HUES48 (cell line): ENCODE results near the gene DDX1.

Experiments used
- H3K27ac ChIP-seq: one replicate; pipeline ENCODE4 v1.7.0; 2013; ENCODE audit warnings: low read depth, low read length, inconsistent platforms
- H3K27me3 ChIP-seq: 2 replicates; pipeline ENCODE4 v1.6.1; 2013; ENCODE audit warnings: mild to moderate bottlenecking, low read length; ENCODE audit not compliant: control insufficient read depth, insufficient read depth
- H3K36me3 ChIP-seq: 2 replicates; pipeline ENCODE4 v1.6.1; 2013; ENCODE audit warnings: low read length; ENCODE audit not compliant: control insufficient read depth, insufficient read depth
- H3K4me1 ChIP-seq: 2 replicates; pipeline ENCODE4 v1.6.1; 2013; ENCODE audit warnings: mild to moderate bottlenecking, low read length; ENCODE audit not compliant: control insufficient read depth, insufficient read depth
- H3K4me3 ChIP-seq: 2 replicates; pipeline ENCODE4 v1.5.1; 2013; ENCODE audit warnings: mild to moderate bottlenecking, low read depth, low read length
- H3K9ac ChIP-seq: 2 replicates; pipeline ENCODE4 v1.6.1; 2013; ENCODE audit warnings: mild to moderate bottlenecking, low read depth, low read length, moderate library complexity
- H3K9me3 ChIP-seq: 2 replicates; pipeline ENCODE4 v1.6.1; 2013; ENCODE audit warnings: low read length; ENCODE audit not compliant: control insufficient read depth, insufficient read depth

Gene DDX1

DNA sequence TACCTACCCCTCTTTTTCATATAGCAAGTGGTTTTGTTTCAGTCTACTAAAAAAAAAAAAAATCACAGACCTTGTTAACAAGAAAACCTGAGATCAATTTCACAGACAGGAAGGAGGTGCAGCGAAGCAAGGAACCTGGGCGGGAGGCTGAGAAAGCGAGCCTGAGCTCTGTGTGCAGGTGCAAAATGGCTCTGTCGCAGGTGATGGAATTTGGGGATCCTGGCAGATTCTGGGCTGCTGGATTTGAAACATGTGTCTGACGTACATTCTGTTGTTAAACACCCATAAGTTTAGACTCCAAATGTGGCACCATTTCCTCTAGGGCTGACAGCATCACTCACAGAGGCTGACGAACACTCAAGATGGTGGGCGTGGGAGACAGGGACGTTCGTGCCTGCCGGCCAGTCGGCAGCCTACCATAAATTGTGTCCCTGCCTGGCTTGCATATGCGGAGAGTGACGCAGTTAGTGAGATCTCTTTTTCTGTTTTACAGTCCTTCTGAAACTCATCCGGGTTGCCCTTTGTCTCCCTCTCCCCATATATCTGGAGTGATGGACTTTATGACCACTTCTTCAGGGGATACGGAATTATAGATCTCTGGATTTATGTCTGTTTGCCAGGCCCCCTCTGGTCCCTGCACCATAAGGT, 8.8 kb upstream of the DDX1 start:
- H3K27me3 ChIP-seq: no peaks in the 10 kb centered on the region
- H3K9ac ChIP-seq: no peak overlapping the region
- H3K4me3 ChIP-seq: no peak overlapping the region
- H3K4me1 ChIP-seq: no peaks in the 10 kb centered on the region
- H3K9me3 ChIP-seq: no peaks in the 10 kb centered on the region
- H3K27ac ChIP-seq: no peak overlapping the region
- no peaks in the 10 kb centered on the region for H3K36me3 ChIP-seq

DNA sequence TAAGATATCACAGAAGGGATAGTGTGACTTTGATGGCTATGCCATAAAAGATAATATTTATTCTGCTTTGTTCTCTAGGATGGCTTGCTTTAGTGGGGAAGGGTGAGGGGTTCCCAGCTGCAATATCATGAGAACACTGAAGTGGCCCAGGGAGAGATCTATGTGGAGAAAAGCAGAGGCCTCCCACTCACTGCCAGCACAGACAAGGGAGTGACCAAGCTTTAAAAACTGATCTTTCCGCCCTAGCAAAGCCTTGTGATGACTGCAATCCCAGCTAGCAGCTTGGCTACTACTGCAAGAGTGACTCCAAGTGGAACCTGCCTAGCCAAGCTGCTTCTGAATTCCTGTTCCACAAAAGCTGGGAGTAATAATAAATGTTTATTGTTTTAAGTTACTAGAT, 7.8 kb upstream of the DDX1 start:
- no peaks in the 10 kb centered on the region for H3K27me3 ChIP-seq
- no peak overlapping the region for H3K9ac ChIP-seq

DNA sequence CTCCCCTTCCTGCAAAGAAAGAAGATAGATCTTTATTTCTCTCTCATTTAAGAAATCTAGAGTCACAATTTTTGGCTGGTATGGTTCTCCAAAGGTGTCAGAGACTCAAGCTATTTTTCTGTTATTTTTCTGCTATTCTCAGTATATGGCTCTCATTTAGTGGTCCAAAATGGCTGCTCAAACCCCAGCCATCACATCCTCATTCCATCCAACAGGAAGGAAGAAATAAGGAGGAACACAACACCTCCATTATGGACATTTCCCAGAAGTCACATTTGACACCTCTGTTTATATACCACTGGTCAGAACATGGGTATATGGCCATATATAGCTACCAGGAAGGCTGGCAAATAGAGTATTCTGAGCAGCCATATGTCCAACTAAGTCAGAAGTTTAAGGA, 7.4 kb upstream of the DDX1 start:
- Histone ChIP-seq H3K27ac (no peak overlapping the region), H3K9me3 (no peaks in the 10 kb centered on the region), H3K27me3 (no peaks in the 10 kb centered on the region), H3K4me3 (no peak overlapping the region), H3K36me3 (no peaks in the 10 kb centered on the region), H3K4me1 (no peaks in the 10 kb centered on the region), H3K9ac (no peak overlapping the region)

More for the DNA sequence above, 7.8 kb upstream of the DDX1 start:
- no peaks in the 10 kb centered on the region for H3K36me3 ChIP-seq
- H3K4me3 ChIP-seq: no peak overlapping the region
- H3K4me1 ChIP-seq: no peaks in the 10 kb centered on the region
- no peak overlapping the region for H3K27ac ChIP-seq
- H3K9me3 ChIP-seq: no peaks in the 10 kb centered on the region

DNA sequence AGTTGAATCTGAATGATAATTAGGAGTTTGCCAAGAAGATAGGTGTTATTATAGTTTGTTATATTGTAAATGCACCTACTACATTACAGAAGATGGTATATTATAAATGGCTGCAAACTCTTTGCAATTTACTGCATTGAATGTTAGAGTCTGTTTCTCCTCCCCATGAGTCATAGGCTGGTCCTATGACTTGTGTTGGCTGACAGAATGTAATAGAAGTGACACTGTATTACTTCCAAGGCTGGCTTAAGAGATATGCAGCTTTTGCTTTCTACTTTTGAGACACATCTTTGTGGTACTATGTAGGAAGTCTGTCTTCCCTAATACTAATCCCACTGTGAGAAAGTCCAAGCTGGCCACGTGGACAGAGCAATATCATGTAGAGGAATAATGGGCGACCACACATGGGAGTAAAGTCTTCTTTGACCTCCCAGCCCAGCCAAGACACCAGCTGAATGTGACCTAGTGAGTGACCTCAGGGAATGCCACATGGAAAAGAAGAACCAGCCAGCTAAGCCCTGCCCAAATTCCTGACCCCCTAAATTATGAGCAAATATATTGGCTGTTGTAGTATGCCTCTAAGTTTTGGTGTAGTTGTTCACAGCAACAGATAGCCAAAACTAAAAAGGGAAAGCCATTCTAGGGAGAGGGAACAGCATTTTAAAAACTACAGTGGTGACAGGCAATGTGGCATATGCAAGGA, 6.8 kb upstream of the DDX1 start:
- H3K27ac ChIP-seq: no peak overlapping the region
- H3K36me3 ChIP-seq: no peaks in the 10 kb centered on the region
- H3K9me3 ChIP-seq: no peaks in the 10 kb centered on the region
- H3K4me1 ChIP-seq: no peaks in the 10 kb centered on the region
- H3K27me3 ChIP-seq: no peaks in the 10 kb centered on the region
- H3K4me3 ChIP-seq: no peak overlapping the region
- no peak overlapping the region for H3K9ac ChIP-seq

DNA sequence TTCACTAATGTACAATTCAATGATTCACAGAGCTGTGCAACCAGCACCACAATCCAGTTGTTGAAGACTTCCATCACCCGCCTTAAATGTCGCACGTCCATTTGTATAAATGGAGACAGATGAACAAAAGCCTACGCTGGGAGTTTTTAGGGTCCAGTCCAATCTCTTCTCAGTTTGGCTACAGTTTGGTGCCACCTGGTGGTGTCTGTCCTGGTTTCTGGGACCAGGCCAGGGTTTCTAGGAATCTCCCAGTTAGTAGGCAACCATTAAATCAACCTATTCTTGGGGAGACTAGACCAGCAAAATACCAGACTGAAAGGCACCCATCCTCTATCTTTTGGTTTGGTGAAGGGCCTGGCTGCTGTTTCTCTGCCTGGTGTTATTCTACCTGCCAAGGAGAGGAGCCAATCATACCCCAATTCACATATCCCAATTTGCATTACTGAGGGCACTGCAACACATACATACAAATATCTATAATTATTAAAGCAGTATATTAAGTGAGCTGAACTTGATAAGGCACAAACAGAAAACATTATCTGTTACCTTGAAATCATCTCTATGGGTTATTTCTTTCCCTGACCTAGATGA, 3.2 kb upstream of the DDX1 start:
- Histone ChIP-seq H3K27me3 (no peaks in the 10 kb centered on the region), H3K9ac (no peak overlapping the region), H3K4me1 (peaks cover 8% of the 10 kb centered on the region), H3K9me3 (no peaks in the 10 kb centered on the region), H3K36me3 (no peaks in the 10 kb centered on the region), H3K27ac (no peak overlapping the region), H3K4me3 (no peak overlapping the region)

DNA sequence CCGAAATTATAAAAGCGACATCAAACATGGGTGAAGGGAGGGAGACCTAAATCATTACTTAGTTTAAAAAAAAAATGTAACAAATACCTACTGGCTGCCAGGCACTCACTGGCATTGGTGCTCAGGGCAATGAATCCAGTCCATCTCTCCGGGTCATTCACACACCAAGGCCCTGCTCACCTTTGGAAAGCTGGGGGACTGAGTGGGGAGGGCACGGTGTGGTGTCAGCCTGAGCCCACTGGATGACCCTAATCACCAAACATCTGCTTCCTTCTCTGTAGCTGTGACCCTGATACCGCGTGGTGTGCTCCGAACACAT, 336 bp upstream of the DDX1 start:
- Histone ChIP-seq H3K4me3 (peak overlapping the region; percentile 80), H3K9ac (peak overlapping the region; percentile 85), H3K36me3 (peaks cover 22% of the 10 kb centered on the region), H3K27me3 (no peaks in the 10 kb centered on the region), H3K4me1 (peaks cover 9% of the 10 kb centered on the region), H3K9me3 (no peaks in the 10 kb centered on the region), H3K27ac (peak overlapping the region; percentile 92)

DNA sequence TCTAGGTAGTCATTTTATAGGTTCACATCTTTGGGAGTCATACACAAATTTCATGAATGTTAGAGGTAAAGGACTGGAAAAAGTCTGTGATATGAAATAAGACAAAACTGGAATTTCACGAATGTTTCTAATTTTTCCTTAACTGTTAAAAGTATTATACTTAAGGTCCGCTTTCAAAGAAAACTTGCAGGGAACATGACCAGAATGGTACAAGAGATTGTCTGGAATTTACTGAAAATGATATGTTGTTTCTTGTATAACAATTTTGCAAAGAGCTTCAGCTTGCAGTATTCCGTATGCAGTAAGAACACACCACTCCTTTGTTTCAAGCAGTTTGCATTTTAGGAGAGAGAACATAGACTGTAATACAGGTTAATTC, 1.6 kb downstream of the DDX1 start:
- H3K27ac ChIP-seq: no peak overlapping the region
- no peaks in the 10 kb centered on the region for H3K27me3 ChIP-seq
- H3K9ac ChIP-seq: no peak overlapping the region
- peaks cover 9% of the 10 kb centered on the region for H3K4me1 ChIP-seq
- peaks cover 41% of the 10 kb centered on the region for H3K36me3 ChIP-seq
- H3K9me3 ChIP-seq: no peaks in the 10 kb centered on the region
- 0 out of 2 replicates have a peak overlapping the region, but pooled peaks have one; percentile 80 for H3K4me3 ChIP-seq

DNA sequence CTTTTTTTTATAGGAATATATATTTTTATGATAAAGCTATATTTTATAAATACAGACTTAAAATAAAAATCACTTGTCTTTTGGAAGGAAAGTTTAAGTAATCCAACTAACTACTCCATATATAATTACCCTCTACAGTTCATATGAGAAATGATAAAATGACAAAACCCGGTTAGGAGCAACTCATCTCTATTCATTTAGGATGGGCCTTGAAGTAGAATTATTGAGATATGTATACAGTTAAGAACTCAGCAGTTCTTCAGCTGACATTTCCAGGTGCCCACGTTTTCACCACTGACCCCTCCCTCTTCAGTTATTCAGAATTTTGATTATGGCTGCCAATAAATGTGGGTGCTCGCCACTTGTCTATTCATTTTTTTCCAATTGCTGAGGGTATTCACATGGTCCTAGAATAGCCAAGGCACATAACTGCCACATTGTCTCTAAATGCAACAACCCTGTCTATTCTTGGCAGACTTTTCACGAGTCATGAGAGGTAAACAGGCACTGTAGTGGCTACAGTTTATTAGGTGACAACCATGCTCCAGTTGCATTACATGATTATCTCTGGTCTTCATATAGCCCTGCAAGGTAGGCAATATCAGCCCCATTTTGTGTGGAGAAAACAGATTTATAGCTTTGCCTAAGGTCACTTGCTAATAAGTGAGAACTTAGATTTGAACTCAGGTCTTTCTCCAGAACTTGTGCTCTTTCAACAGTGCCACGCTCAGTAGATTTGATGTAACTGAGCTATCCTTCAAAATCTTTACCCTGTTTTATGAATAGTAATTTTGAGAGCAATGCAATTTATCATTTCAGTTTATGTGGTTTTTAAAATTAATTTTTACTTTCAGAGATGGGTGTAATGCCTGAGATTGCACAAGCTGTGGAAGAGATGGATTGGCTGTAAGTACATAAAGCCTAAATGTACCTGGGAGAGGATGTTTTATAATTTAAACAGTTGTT, 2.9 kb downstream of the DDX1 start:
- H3K4me1 ChIP-seq: peaks cover 9% of the 10 kb centered on the region
- H3K9ac ChIP-seq: no peak overlapping the region
- no peak overlapping the region for H3K27ac ChIP-seq
- H3K4me3 ChIP-seq: no peak overlapping the region
- H3K36me3 ChIP-seq: peaks cover 54% of the 10 kb centered on the region
- no peaks in the 10 kb centered on the region for H3K27me3 ChIP-seq
- H3K9me3 ChIP-seq: no peaks in the 10 kb centered on the region

DNA sequence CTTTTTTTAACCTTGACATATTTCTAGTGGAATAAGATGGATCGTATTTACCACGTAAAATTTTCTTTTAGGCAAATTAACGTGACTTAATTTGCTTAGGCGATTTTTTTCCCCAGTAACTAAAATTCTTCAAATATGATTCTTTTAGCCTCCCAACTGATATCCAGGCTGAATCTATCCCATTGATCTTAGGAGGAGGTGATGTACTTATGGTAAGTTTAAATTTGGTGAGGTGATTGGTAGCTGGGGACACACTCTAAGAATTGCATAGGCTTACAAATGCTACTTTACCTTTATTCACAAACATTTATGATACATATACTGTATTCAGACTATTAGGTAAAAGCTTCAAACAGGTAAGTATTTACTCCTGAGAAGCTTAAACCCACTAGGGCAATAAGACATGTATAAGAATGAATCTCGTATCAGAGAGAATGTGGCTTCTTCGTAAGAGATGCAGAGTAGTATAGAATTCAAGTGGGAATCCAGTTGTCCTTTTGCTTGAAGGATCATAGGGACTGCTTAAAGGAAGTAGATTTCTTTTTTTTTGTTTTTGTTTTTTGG, 3.8 kb downstream of the DDX1 start:
- Histone ChIP-seq H3K27me3 (no peaks in the 10 kb centered on the region), H3K9ac (no peak overlapping the region), H3K4me1 (peaks cover 9% of the 10 kb centered on the region), H3K9me3 (no peaks in the 10 kb centered on the region), H3K4me3 (no peak overlapping the region), H3K27ac (no peak overlapping the region), H3K36me3 (peaks cover 62% of the 10 kb centered on the region)

DNA sequence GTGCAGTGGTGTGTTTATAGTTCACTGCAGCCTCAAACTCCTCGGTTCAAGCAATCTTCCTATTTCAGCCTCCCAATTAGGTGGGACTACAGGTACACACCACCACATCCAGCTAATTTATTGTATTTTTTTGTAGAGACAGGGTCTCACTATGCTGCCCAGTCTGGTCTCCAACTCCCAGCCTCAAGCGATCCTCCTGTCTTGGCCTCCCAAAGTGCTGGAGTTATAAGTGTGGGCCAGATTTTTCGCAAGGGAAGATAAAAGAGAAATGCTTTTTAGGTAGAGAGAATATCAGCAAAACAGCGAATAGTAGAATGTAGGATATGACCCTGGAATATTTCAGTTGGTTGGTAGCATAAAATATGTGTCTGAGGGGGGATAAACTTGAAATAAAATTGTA, 4.3 kb downstream of the DDX1 start:
- no peak overlapping the region for H3K27ac ChIP-seq
- H3K9ac ChIP-seq: no peak overlapping the region
- peaks cover 9% of the 10 kb centered on the region for H3K4me1 ChIP-seq
- H3K36me3 ChIP-seq: peaks cover 67% of the 10 kb centered on the region
- H3K4me3 ChIP-seq: no peak overlapping the region
- H3K9me3 ChIP-seq: no peaks in the 10 kb centered on the region
- H3K27me3 ChIP-seq: no peaks in the 10 kb centered on the region
